ENCODE measurements around the gene PNMA1. TPM values are rescaled to one million over a fixed set of nuclear protein-coding genes. Genes with fewer than 3 reads are reported as not detected.

PNMA1 gene
- total and polyA plus RNA-seq, 2 of the 13 experiments (the other 11 are each of a cell fraction or from before 2014, with no cell fraction given) = 7.0 to 8.3 TPM

DNA sequence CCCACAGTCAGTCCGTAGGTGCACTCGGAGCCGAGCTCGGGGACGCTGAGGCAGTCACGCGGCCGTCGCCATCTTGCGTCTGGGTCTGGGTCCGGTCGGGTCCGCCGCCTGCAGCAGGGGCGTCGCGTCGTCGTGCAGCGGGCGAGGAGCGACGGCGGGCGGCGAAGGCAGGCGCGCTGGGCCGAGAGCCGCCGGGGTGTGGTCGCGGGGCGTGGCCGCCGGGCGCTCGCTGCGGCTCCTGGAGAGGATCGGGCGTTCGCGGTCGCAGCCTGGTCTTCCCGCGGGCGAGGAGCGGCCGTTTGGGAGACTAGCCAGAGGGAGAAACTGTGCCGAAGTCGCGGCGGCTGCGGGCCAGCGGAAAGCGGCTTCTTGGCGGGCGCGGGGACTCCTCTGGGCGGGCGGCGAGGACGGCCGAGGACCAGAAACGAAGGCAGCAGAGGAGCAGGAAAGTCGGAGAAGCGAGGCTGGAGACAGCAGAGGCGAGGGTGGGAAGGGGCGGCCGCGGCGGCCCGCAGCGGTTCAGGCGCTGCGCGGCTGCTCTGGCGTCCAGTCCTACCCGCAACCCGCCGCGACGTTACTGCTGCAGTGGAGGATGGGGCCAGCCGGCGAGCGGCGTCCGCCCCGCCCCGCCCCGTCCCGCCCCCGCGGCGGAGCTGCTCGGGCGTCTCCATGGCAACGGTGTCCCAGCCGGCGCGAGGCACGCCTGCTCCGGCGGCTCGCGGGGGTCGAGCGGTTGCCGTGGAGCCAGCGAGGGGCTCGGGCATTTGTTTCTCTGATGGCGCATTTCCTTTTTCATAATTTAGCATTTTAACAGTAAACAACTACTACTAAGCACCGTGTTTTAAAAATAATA lies at the start of gene PNMA1 (continued):
- no peak for TF ChIP-seq ZFP37 (CRISPR knock-in tag; IDR thresholded peaks at IDR 0.05; ENCODE audit: borderline replicate concordance)
- TF ChIP-seq, protein P1, sequence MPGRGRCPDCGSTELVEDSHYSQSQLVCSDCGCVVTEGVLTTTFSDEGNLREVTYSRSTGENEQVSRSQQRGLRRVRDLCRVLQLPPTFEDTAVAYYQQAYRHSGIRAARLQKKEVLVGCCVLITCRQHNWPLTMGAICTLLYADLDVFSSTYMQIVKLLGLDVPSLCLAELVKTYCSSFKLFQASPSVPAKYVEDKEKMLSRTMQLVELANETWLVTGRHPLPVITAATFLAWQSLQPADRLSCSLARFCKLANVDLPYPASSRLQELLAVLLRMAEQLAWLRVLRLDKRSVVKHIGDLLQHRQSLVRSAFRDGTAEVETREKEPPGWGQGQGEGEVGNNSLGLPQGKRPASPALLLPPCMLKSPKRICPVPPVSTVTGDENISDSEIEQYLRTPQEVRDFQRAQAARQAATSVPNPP (CRISPR knock-in tag; IDR thresholded peaks at IDR 0.05) = no peak; the same call in 1 of the 2 replicates
- no peak for TF ChIP-seq SNRNP70 (IDR thresholded peaks at IDR 0.05; ENCODE audit: low read depth, low read length)
- TF ChIP-seq MATR3 (CRISPR knock-in tag; IDR thresholded peaks at IDR 0.05) = no peak
- no peak for TF ChIP-seq ZNF550 (CRISPR knock-in tag; IDR thresholded peaks at IDR 0.05; ENCODE audit: borderline replicate concordance)
- no peak for TF ChIP-seq HCFC1 (IDR thresholded peaks at IDR 0.05; ENCODE audit: low read depth, low read length)
- TF ChIP-seq ZSCAN20 (CRISPR knock-in tag; IDR thresholded peaks at IDR 0.05; ENCODE audit: borderline replicate concordance) = peak; percentile 43; the same call in 1 of the 2 replicates
- 0 out of 2 replicates have a peak, but pooled peaks have one; percentile 21 for TF ChIP-seq NRL (CRISPR knock-in tag; IDR thresholded peaks at IDR 0.05; ENCODE audit: borderline replicate concordance)
- TF ChIP-seq GATA4 (IDR thresholded peaks at IDR 0.05; ENCODE audit: borderline replicate concordance, low read depth) = no peak
- peak; percentile 95 for TF ChIP-seq SRY (CRISPR knock-in tag; IDR thresholded peaks at IDR 0.05)
- TF ChIP-seq ATAD3A (CRISPR knock-in tag; IDR thresholded peaks at IDR 0.05) = no peak
- no peak for TF ChIP-seq SNAPC2 (CRISPR knock-in tag; IDR thresholded peaks at IDR 0.05)
- peak; percentile 40 for TF ChIP-seq POLR2AphosphoS5 (IDR thresholded peaks at IDR 0.05; ENCODE audit: low read depth, low read length)
- TF ChIP-seq FOXA1 (IDR thresholded peaks at IDR 0.05) = no peak
- TF ChIP-seq FOXA1 (CRISPR knock-in tag; IDR thresholded peaks at IDR 0.05) = 0 out of 2 replicates have a peak, but pooled peaks have one; percentile 6
- TF ChIP-seq ZNF124 (CRISPR knock-in tag; IDR thresholded peaks at IDR 0.05) = no peak
- TF ChIP-seq RELA (CRISPR knock-in tag; IDR thresholded peaks at IDR 0.05) = no peak
- TF ChIP-seq ZNF501 (CRISPR knock-in tag; IDR thresholded peaks at IDR 0.05) = no peak
- peak; percentile 67 for TF ChIP-seq SALL1 (CRISPR knock-in tag; IDR thresholded peaks at IDR 0.05)
- TF ChIP-seq STAG1 (CRISPR knock-in tag; IDR thresholded peaks at IDR 0.05) = no peak
- 0 out of 2 replicates have a peak, but pooled peaks have one; percentile 11 for TF ChIP-seq SSRP1 (CRISPR knock-in tag; IDR thresholded peaks at IDR 0.05)
- TF ChIP-seq ZFX (CRISPR knock-in tag; IDR thresholded peaks at IDR 0.05; ENCODE audit: low read depth) = peak; percentile 87
- TF ChIP-seq MIXL1 (CRISPR knock-in tag; IDR thresholded peaks at IDR 0.05) = no peak
- no peak for TF ChIP-seq ETV6 (CRISPR knock-in tag; conservative IDR thresholded peaks at IDR 0.05)
- TF ChIP-seq, protein P2, sequence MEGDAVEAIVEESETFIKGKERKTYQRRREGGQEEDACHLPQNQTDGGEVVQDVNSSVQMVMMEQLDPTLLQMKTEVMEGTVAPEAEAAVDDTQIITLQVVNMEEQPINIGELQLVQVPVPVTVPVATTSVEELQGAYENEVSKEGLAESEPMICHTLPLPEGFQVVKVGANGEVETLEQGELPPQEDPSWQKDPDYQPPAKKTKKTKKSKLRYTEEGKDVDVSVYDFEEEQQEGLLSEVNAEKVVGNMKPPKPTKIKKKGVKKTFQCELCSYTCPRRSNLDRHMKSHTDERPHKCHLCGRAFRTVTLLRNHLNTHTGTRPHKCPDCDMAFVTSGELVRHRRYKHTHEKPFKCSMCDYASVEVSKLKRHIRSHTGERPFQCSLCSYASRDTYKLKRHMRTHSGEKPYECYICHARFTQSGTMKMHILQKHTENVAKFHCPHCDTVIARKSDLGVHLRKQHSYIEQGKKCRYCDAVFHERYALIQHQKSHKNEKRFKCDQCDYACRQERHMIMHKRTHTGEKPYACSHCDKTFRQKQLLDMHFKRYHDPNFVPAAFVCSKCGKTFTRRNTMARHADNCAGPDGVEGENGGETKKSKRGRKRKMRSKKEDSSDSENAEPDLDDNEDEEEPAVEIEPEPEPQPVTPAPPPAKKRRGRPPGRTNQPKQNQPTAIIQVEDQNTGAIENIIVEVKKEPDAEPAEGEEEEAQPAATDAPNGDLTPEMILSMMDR (CRISPR knock-in tag; IDR thresholded peaks at IDR 0.05) = peak; percentile 19; the same call in 1 of the 2 replicates
- TF ChIP-seq, protein P3, sequence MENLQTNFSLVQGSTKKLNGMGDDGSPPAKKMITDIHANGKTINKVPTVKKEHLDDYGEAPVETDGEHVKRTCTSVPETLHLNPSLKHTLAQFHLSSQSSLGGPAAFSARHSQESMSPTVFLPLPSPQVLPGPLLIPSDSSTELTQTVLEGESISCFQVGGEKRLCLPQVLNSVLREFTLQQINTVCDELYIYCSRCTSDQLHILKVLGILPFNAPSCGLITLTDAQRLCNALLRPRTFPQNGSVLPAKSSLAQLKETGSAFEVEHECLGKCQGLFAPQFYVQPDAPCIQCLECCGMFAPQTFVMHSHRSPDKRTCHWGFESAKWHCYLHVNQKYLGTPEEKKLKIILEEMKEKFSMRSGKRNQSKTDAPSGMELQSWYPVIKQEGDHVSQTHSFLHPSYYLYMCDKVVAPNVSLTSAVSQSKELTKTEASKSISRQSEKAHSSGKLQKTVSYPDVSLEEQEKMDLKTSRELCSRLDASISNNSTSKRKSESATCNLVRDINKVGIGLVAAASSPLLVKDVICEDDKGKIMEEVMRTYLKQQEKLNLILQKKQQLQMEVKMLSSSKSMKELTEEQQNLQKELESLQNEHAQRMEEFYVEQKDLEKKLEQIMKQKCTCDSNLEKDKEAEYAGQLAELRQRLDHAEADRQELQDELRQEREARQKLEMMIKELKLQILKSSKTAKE (CRISPR knock-in tag; IDR thresholded peaks at IDR 0.05; ENCODE audit: borderline replicate concordance) = peak; percentile 56; the same call in 1 of the 2 replicates
- TF ChIP-seq REL (CRISPR knock-in tag; conservative IDR thresholded peaks at IDR 0.05) = 0 out of 2 replicates have a peak, but pooled peaks have one; percentile 51
- no peak for TF ChIP-seq TCF7 (IDR thresholded peaks at IDR 0.05; ENCODE audit: low read depth)

All from HepG2 (cell line).